HG02884 (cell line): Measurements from ENCODE around the gene PRAMEF26.
"Not testable (repeated sequence)": the region's sequence is repeated elsewhere in the genome, so short reads cannot be mapped to it uniquely, and the experiment has no call there.

Experiments
- ATAC-seq: cut with Tn5 transposase; IDR thresholded peaks from one replicate; pipeline ENCODE4 v1.9.1; 2021; ENCODE audit warnings: mild to moderate bottlenecking, moderate library complexity; ENCODE audit not compliant: unreplicated experiment

PRAMEF26 gene

GRCh38 chr1:13155909-13156308 lies at the start of gene PRAMEF26:
Gene PRAMEF26 (minus strand): TSS chr1:13156009. CDS start chr1:13153095, 2,914 bp downstream.
- not testable (repeated sequence) for ATAC-seq

GRCh38 chr1:13201309-13201708 lies 45.5 kb upstream of the PRAMEF26 start, which contains the start of gene PRAMEF13:
Gene PRAMEF13 (minus strand): TSS chr1:13201409. CDS start chr1:13199589, 1,820 bp downstream.
- not testable (repeated sequence) for ATAC-seq

GRCh38 chr1:13171548-13171947 lies 15.7 kb upstream of the PRAMEF26 start, which contains the start of gene PRAMEF9:
Gene PRAMEF9 (plus strand): TSS chr1:13171848. CDS start chr1:13175281, 3,433 bp downstream.
- not testable (repeated sequence) for ATAC-seq

- ATAC-seq: not testable (repeated sequence)
These were observed 9.7 kb upstream of the PRAMEF26 start, which contains the start of gene HNRNPCL4 for GRCh38 chr1:13165531-13165930. Gene HNRNPCL4 (minus strand): TSS chr1:13165631. CDS start chr1:13165467, 164 bp downstream.

GRCh38 chr1:13116754-13117153 lies 39.1 kb downstream of the PRAMEF26 start, which contains the start of gene HNRNPCL2:
Gene HNRNPCL2 (minus strand): TSS chr1:13116854. CDS start chr1:13116400, 454 bp downstream.
- ATAC-seq: not testable (repeated sequence)
